HG03103 (cell line): ENCODE data around the gene ATP2A1.

Experiments used
- ATAC-seq: cut with Tn5 transposase; IDR thresholded peaks from one replicate; pipeline ENCODE4 v1.9.1; 2021; ENCODE audit warnings: low read depth; ENCODE audit not compliant: unreplicated experiment

The ATP2A1 gene

GRCh38 chr16:28878083-28878926 is at the start of gene ATP2A1:
Gene ATP2A1, plus strand, starts transcription at chr16:28878488. Its CDS starts 184 bp downstream, at chr16:28878672.
- ATAC-seq = no peak

GRCh38 chr16:28829747-28830146 is 48.5 kb upstream of the ATP2A1 start:
- no peak for ATAC-seq

GRCh38 chr16:28830531-28830930 is 47.8 kb upstream of the ATP2A1 start:
- ATAC-seq = no peak

- ATAC-seq = no peak
These were observed 43.9 kb upstream of the ATP2A1 start for GRCh38 chr16:28834349-28834748.

- ATAC-seq = no peak
These were observed 43.1 kb upstream of the ATP2A1 start for GRCh38 chr16:28834873-28835863.

- no peak for ATAC-seq
These were observed 42.2 kb upstream of the ATP2A1 start for GRCh38 chr16:28835864-28836760.

- ATAC-seq = no peak
These were observed 41.6 kb upstream of the ATP2A1 start for GRCh38 chr16:28836761-28837064.

- ATAC-seq = no peak
These were observed 40.4 kb upstream of the ATP2A1 start for GRCh38 chr16:28837672-28838557.

- no peak for ATAC-seq
These were observed 39.8 kb upstream of the ATP2A1 start for GRCh38 chr16:28838558-28838918.

GRCh38 chr16:28839004-28839639 is 39.2 kb upstream of the ATP2A1 start:
- ATAC-seq = no peak

GRCh38 chr16:28839899-28840298 is 38.4 kb upstream of the ATP2A1 start:
- no peak for ATAC-seq

- ATAC-seq = no peak
These were observed 35.6 kb upstream of the ATP2A1 start for GRCh38 chr16:28842696-28843095.

- ATAC-seq = no peak
These were observed 34.5 kb upstream of the ATP2A1 start for GRCh38 chr16:28843766-28844165.

GRCh38 chr16:28844226-28844885 is 33.9 kb upstream of the ATP2A1 start:
- ATAC-seq = no peak

GRCh38 chr16:28845293-28845692 is 33.0 kb upstream of the ATP2A1 start:
- ATAC-seq = no peak

- ATAC-seq = no peak
These were observed 32.6 kb upstream of the ATP2A1 start for GRCh38 chr16:28845761-28846079.

GRCh38 chr16:28846080-28846932 is 32.0 kb upstream of the ATP2A1 start, which contains the start of gene TUFM:
Gene TUFM, minus strand, starts transcription at chr16:28846348. Its CDS starts 79 bp downstream, at chr16:28846269.
- peak; percentile 91 for ATAC-seq

- ATAC-seq = peak; percentile 2
These were observed 31.4 kb upstream of the ATP2A1 start for GRCh38 chr16:28846933-28847273.
